Progenitor cell of endocrine pancreas (in vitro differentiated cells): ENCODE data around the gene PLCD4. TPM values are rescaled to one million over a fixed set of nuclear protein-coding genes. Genes with fewer than 3 reads are reported as not detected.

Experiments
- DNase-seq: peaks from one replicate; pipeline ENCODE4 v3.0.0; 2021; ENCODE audit warnings: low spot score; ENCODE audit not compliant: unreplicated experiment
- H3K27ac Mint-ChIP-seq: 2 replicates; pipeline ENCODE4 v1.8.0; 2021; ENCODE audit warnings: mild to moderate bottlenecking, moderate library complexity, mixed read lengths
- H3K27me3 Mint-ChIP-seq: 2 replicates; pipeline ENCODE4 v1.8.0; 2021; ENCODE audit warnings: mixed read lengths
- H3K36me3 Mint-ChIP-seq: 2 replicates; pipeline ENCODE4 v1.8.0; 2022; ENCODE audit warnings: mixed read lengths; ENCODE audit not compliant: insufficient read depth
- H3K4me1 Mint-ChIP-seq: 2 replicates; pipeline ENCODE4 v1.8.0; 2021; ENCODE audit warnings: low read depth, mixed read lengths
- H3K4me3 Mint-ChIP-seq: 2 replicates; pipeline ENCODE4 v1.8.0; 2021; ENCODE audit warnings: low read depth, mild to moderate bottlenecking, moderate library complexity, mixed read lengths
- H3K9me3 Mint-ChIP-seq: 2 replicates; pipeline ENCODE4 v1.8.0; 2021; ENCODE audit warnings: low read depth, mixed read lengths
- total RNA-seq: library from RNA; stranded (reverse); gene quantifications from 2 replicates; pipeline ENCODE4 v1.2.1, GENCODE V29; 2021
- TF ChIP-seq, protein P1 (sequence below): fragments of 200-600 bp; sonication (generic); IDR thresholded peaks from one replicate; pipeline ENCODE4 v1.5.0; 2021; ENCODE audit warnings: antibody characterized with exemption, mild to moderate bottlenecking; ENCODE audit not compliant: unreplicated experiment

Gene PLCD4
- total RNA-seq, 1 donor from 2014 or later, result 0.62 TPM

DNA sequence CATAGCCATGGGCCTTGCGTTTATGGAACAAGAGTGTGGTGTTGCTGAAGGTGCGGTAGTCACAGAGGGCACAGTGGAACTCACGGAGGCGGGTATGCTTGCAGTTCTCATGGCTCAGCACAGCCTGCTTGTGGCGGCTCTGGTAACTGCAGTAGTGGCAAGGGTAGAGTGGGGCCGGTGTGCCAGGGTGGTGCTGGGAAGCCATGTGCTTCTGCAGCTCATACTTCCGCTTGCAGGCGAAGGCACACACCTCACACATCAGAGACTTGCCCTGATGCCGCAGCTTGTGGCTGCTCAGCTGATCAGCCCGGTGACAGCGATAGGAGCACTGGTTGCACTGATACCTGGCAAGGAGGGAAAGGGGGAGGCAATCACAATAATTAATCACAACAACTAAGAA, 37.0 kb downstream of the PLCD4 start:
- no peaks in the 10 kb centered on the region for H3K27me3 Mint-ChIP-seq
- no peaks in the 10 kb centered on the region for H3K4me1 Mint-ChIP-seq
- H3K9me3 Mint-ChIP-seq, result no peaks in the 10 kb centered on the region
- TF ChIP-seq, protein P1, sequence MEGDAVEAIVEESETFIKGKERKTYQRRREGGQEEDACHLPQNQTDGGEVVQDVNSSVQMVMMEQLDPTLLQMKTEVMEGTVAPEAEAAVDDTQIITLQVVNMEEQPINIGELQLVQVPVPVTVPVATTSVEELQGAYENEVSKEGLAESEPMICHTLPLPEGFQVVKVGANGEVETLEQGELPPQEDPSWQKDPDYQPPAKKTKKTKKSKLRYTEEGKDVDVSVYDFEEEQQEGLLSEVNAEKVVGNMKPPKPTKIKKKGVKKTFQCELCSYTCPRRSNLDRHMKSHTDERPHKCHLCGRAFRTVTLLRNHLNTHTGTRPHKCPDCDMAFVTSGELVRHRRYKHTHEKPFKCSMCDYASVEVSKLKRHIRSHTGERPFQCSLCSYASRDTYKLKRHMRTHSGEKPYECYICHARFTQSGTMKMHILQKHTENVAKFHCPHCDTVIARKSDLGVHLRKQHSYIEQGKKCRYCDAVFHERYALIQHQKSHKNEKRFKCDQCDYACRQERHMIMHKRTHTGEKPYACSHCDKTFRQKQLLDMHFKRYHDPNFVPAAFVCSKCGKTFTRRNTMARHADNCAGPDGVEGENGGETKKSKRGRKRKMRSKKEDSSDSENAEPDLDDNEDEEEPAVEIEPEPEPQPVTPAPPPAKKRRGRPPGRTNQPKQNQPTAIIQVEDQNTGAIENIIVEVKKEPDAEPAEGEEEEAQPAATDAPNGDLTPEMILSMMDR, result no peak
- no peak for DNase-seq
- peaks cover 8% of the 10 kb centered on the region for H3K36me3 Mint-ChIP-seq
- no peak overlapping the region for H3K4me3 Mint-ChIP-seq
- H3K27ac Mint-ChIP-seq, result peak overlapping the region; percentile 52

DNA sequence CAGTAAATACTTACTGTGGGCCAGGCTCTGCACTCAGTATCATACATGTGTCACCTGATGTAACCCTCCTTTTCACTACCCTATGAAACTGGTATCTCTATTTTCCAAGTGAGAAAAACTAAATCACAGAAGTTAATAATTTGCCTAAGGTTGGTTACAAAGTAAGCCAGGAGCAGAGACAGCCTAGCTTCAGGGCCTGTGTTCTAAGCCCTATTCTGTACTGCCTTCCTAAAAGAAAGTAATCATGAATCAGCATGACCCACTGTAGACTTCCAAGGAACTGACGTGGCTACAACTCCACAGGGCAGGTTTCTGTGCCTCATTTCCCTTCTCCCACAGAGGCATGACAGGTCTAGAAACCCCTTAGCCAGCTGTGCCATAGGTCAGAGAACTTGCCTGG, 37.4 kb downstream of the PLCD4 start:
- H3K27ac Mint-ChIP-seq, result no peak overlapping the region
- TF ChIP-seq, protein P1, result no peak
- H3K36me3 Mint-ChIP-seq, result peaks cover 8% of the 10 kb centered on the region
- DNase-seq, result no peak
- H3K27me3 Mint-ChIP-seq, result no peaks in the 10 kb centered on the region
- H3K4me3 Mint-ChIP-seq, result no peak overlapping the region
- no peaks in the 10 kb centered on the region for H3K4me1 Mint-ChIP-seq
- no peaks in the 10 kb centered on the region for H3K9me3 Mint-ChIP-seq

DNA sequence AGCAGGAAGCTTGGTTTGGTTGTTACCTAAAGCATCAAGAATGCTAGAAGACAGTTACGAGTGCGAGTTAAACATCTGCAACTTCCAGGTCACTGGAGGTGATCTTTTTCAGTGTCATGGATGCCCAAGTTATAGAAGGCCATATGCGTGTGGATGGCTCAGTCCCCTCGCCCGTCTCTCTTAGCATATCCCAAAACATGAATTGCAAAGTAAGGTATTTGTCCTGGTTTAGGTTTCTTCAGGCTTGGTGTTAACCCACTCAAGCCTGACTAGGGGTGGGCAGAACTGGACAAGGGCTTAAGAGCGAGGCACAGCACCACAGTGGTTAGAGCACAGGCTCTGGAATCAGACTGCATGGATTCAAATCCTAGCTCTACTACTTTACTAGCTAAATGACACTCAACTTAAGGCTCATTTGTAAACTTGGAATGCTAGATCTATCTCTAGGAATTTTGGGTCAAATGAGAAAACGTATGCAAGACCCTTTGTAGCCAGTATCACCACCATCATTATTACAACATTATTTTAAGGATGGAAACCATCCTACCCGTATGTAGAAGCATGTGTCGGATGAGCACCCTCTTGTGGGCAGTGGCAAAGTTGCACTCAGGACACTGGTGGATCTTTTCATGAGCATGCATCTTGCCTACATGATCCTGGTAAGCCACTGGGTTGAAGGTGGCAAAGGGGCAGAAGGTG, 40.5 kb downstream of the PLCD4 start:
- Mint-ChIP-seq H3K4me1 (no peaks in the 10 kb centered on the region), H3K27me3 (no peaks in the 10 kb centered on the region), H3K4me3 (no peak overlapping the region), H3K9me3 (no peaks in the 10 kb centered on the region), H3K36me3 (peaks cover 7% of the 10 kb centered on the region), H3K27ac (no peak overlapping the region)
- TF ChIP-seq, protein P1, result peak; percentile 80
- DNase-seq, result no peak

DNA sequence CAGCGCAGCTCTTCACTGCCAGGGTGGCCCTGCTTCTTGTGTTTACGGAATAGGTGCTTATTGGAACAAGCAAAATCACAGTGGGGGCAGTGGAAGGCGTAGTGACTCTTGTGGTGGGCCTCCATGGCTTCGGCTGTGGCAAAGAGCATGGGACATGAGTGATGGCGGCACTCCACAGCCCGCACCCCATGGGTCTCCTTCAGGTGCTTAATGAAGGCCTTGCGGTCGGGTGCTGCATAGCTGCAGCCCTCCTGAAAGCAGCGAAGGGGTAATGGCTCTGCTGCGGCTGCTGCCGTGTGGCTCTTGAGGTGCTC, 41.0 kb downstream of the PLCD4 start:
- Mint-ChIP-seq H3K36me3 (peaks cover 7% of the 10 kb centered on the region), H3K4me1 (no peaks in the 10 kb centered on the region), H3K27ac (no peak overlapping the region), H3K27me3 (no peaks in the 10 kb centered on the region), H3K4me3 (no peak overlapping the region), H3K9me3 (no peaks in the 10 kb centered on the region)
- TF ChIP-seq, protein P1, result no peak
- no peak for DNase-seq

- Mint-ChIP-seq H3K4me1 (peaks cover 21% of the 10 kb centered on the region), H3K9me3 (no peaks in the 10 kb centered on the region), H3K27ac (no peak overlapping the region), H3K36me3 (peaks cover 3% of the 10 kb centered on the region), H3K4me3 (no peak overlapping the region), H3K27me3 (no peaks in the 10 kb centered on the region)
- TF ChIP-seq, protein P1, result no peak
- DNase-seq, result no peak
These were observed 48.1 kb downstream of the PLCD4 start for GRCh38 chr2:218655751-218656150.
